ENCODE data around the gene CFTR. TPM values are rescaled to one million over a fixed set of nuclear protein-coding genes. Genes with fewer than 3 reads are reported as not detected.
"Not testable (repeated sequence)": the region's sequence is repeated elsewhere in the genome, so short reads cannot be mapped to it uniquely, and the experiment has no call there.

CFTR gene
- 0.21 TPM for polyA plus RNA-seq (2012; ENCODE audit: missing spikeins)

DNA sequence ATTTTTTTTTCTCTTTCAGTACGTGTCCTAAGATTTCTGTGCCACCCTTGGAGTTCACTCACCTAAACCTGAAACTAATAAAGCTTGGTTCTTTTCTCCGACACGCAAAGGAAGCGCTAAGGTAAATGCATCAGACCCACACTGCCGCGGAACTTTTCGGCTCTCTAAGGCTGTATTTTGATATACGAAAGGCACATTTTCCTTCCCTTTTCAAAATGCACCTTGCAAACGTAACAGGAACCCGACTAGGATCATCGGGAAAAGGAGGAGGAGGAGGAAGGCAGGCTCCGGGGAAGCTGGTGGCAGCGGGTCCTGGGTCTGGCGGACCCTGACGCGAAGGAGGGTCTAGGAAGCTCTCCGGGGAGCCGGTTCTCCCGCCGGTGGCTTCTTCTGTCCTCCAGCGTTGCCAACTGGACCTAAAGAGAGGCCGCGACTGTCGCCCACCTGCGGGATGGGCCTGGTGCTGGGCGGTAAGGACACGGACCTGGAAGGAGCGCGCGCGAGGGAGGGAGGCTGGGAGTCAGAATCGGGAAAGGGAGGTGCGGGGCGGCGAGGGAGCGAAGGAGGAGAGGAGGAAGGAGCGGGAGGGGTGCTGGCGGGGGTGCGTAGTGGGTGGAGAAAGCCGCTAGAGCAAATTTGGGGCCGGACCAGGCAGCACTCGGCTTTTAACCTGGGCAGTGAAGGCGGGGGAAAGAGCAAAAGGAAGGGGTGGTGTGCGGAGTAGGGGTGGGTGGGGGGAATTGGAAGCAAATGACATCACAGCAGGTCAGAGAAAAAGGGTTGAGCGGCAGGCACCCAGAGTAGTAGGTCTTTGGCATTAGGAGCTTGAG, at the start of gene CFTR:
TSS of gene CFTR (plus strand) at position 801 of the 830 bp plus-strand sequence. CDS start 70 bp downstream, outside the sequence.
- no peak for TF ChIP-seq POLR2AphosphoS5 (IDR thresholded peaks at IDR 0.05; ENCODE audit: low read depth, low read length)
- TF ChIP-seq TAF1 (IDR thresholded peaks at IDR 0.05; ENCODE audit: borderline replicate concordance, low read depth, low read length) = no peak
- no peak for TF ChIP-seq POLR2A (IDR thresholded peaks at IDR 0.05; ENCODE audit: low read depth, low read length)
- FAIRE-seq (no peak), DNase-seq (ENCODE audit: insufficient read length) (no peak)

DNA sequence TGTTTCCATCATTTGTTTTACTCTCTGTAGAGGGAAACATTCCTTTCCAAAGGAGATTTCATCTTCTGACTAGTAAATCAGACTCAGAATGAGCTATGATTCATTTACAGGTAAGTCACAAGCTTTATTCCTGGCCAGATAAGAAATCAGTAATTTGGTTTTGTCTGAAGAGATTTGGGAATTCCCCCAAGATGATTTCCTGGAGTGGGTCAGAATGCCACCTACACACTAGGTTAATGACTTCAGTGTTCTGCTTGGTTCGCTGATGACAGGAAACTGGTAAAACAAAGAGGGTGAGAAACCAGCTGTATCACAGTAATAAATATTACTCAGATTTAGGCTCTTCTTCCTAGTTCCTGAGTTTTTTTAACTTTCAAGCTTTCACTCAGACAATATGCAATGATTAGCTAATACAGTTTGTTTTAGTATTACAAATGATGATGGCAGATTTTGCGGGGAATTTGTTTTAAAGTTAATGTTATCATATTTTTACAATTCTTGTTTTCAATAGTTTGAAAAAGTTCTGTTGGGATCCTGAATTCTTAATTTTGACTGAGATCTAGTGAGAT, 44.3 kb upstream of the CFTR start:
- DNase-seq (ENCODE audit: insufficient read length) = no peak
- peak; percentile 81 for FAIRE-seq
- TF ChIP-seq POLR2AphosphoS5 (IDR thresholded peaks at IDR 0.05; ENCODE audit: low read depth, low read length) (no peak), TAF1 (IDR thresholded peaks at IDR 0.05; ENCODE audit: borderline replicate concordance, low read depth, low read length) (no peak), POLR2A (IDR thresholded peaks at IDR 0.05; ENCODE audit: low read depth, low read length) (no peak)

- no peak for DNase-seq (ENCODE audit: insufficient read length)
- FAIRE-seq = no peak
- TF ChIP-seq TAF1 (IDR thresholded peaks at IDR 0.05; ENCODE audit: borderline replicate concordance, low read depth, low read length) = no peak
- TF ChIP-seq POLR2A (IDR thresholded peaks at IDR 0.05; ENCODE audit: low read depth, low read length) = no peak
- TF ChIP-seq POLR2AphosphoS5 (IDR thresholded peaks at IDR 0.05; ENCODE audit: low read depth, low read length) = no peak
These were observed 35.2 kb upstream of the CFTR start for GRCh38 chr7:117444646-117445045.

GRCh38 chr7:117445206-117445605, 34.6 kb upstream of the CFTR start:
- no peak for TF ChIP-seq POLR2A (IDR thresholded peaks at IDR 0.05; ENCODE audit: low read depth, low read length)
- no peak for TF ChIP-seq POLR2AphosphoS5 (IDR thresholded peaks at IDR 0.05; ENCODE audit: low read depth, low read length)
- FAIRE-seq = no peak
- no peak for DNase-seq (ENCODE audit: insufficient read length)

GRCh38 chr7:117446220-117446815, 33.5 kb upstream of the CFTR start:
- FAIRE-seq (no peak), DNase-seq (ENCODE audit: insufficient read length) (no peak)
- TF ChIP-seq POLR2AphosphoS5 (IDR thresholded peaks at IDR 0.05; ENCODE audit: low read depth, low read length) (no peak), POLR2A (IDR thresholded peaks at IDR 0.05; ENCODE audit: low read depth, low read length) (no peak), TAF1 (IDR thresholded peaks at IDR 0.05; ENCODE audit: borderline replicate concordance, low read depth, low read length) (no peak)

DNA sequence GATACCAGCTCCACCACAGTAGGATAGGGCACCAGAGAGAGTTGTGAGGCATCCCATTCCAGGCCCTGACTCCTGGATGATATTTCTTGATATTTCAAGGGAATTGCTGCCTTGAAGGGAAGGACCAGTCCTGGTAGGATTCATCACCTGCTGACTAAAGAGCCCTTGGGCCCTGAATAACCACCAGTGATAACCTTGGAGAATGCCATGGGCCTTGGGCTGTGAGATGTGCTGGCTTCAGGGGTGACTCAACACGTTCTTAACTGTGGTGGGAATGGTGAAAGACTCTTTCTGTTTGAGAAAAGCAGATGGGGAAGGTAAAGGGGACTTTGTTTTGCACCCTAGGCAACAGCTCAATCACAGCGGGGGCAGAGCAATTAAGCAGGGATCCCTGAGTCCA, 31.2 kb upstream of the CFTR start:
- TF ChIP-seq TAF1 (IDR thresholded peaks at IDR 0.05; ENCODE audit: borderline replicate concordance, low read depth, low read length) = no peak
- no peak for TF ChIP-seq POLR2AphosphoS5 (IDR thresholded peaks at IDR 0.05; ENCODE audit: low read depth, low read length)
- no peak for TF ChIP-seq POLR2A (IDR thresholded peaks at IDR 0.05; ENCODE audit: low read depth, low read length)
- FAIRE-seq = no peak
- no peak for DNase-seq (ENCODE audit: insufficient read length)

- DNase-seq (ENCODE audit: insufficient read length) (no peak), FAIRE-seq (no peak)
- no peak for TF ChIP-seq POLR2AphosphoS5 (IDR thresholded peaks at IDR 0.05; ENCODE audit: low read depth, low read length)
- no peak for TF ChIP-seq TAF1 (IDR thresholded peaks at IDR 0.05; ENCODE audit: borderline replicate concordance, low read depth, low read length)
- TF ChIP-seq POLR2A (IDR thresholded peaks at IDR 0.05; ENCODE audit: low read depth, low read length) = no peak
These were observed 20.7 kb upstream of the CFTR start for GRCh38 chr7:117458977-117459583.

- TF ChIP-seq TAF1 (IDR thresholded peaks at IDR 0.05; ENCODE audit: borderline replicate concordance, low read depth, low read length) (no peak), POLR2A (IDR thresholded peaks at IDR 0.05; ENCODE audit: low read depth, low read length) (no peak), POLR2AphosphoS5 (IDR thresholded peaks at IDR 0.05; ENCODE audit: low read depth, low read length) (no peak)
- FAIRE-seq (no peak), DNase-seq (ENCODE audit: insufficient read length) (no peak)
These were observed 20.1 kb upstream of the CFTR start for GRCh38 chr7:117459735-117460134.

DNA sequence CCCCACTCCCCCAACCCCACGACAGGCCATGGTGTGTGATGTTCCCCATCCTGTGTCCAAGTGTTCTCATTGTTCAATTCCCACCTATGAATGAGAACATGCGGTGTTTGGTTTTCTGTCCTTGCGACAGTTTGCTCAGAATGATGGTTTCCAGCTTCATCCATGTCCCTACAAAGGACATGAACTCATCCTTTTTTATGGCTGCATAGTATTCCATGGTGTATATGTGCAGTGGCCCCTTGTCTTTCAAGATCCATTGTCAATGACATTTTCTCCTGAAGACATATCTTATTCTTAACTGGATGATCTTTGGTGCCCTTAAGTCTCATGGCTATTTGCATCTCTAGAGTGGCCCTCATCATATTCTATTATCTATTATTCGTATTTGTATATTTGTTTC, 19.0 kb upstream of the CFTR start:
- not testable (repeated sequence) for DNase-seq (ENCODE audit: insufficient read length); FAIRE-seq

DNA sequence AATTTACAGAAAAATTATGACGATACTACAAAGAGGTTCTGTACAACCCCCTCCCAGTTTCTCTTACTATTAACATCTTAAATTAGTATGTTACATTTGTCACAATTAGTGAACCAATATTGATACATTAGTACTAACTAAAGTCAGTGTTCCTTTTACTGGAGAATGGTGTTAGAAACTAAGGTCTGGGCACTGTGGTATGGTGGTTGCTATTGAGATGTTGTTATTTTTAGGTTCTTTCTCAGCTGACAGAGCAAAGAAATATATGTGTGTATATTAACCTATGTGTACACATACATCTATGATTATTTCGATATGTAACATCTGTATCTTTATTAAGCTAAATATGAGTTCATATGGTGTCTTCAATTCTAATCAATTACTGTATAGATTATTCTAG, 11.7 kb upstream of the CFTR start:
- no peak for TF ChIP-seq TAF1 (IDR thresholded peaks at IDR 0.05; ENCODE audit: borderline replicate concordance, low read depth, low read length)
- no peak for TF ChIP-seq POLR2AphosphoS5 (IDR thresholded peaks at IDR 0.05; ENCODE audit: low read depth, low read length)
- no peak for TF ChIP-seq POLR2A (IDR thresholded peaks at IDR 0.05; ENCODE audit: low read depth, low read length)
- no peak for FAIRE-seq
- no peak for DNase-seq (ENCODE audit: insufficient read length)

- no peak for FAIRE-seq
- no peak for TF ChIP-seq POLR2AphosphoS5 (IDR thresholded peaks at IDR 0.05; ENCODE audit: low read depth, low read length)
- no peak for DNase-seq (ENCODE audit: insufficient read length)
These were observed 9.0 kb upstream of the CFTR start for GRCh38 chr7:117470777-117471176.

GRCh38 chr7:117472335-117472734, 7.5 kb upstream of the CFTR start:
- DNase-seq (ENCODE audit: insufficient read length) = no peak
- TF ChIP-seq POLR2AphosphoS5 (IDR thresholded peaks at IDR 0.05; ENCODE audit: low read depth, low read length) (no peak), TAF1 (IDR thresholded peaks at IDR 0.05; ENCODE audit: borderline replicate concordance, low read depth, low read length) (no peak), POLR2A (IDR thresholded peaks at IDR 0.05; ENCODE audit: low read depth, low read length) (no peak)
- FAIRE-seq = no peak
